ENCODE results near the gene NKAIN4.

DNA sequence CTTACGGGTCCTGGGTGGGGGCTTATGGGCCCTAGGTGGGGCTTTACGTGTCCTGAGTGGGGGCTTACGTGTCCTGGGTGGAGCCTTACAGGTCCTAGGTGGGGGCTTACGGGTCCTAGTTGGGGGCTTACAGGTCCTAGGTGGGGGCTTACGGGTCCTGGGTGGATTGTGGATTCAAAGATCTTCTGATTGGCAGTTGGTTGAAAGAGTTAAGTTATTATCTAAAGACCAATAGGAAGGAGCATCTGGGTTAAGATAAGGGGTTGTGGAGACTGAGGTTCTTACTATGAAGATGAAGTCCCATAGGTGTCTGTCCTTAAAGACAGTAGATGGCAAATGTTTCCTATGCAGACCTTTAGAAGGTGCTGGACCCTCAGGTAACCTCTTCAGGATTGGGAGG, 27.0 kb downstream of the NKAIN4 start:
- TF ChIP-seq FOXM1 (IDR thresholded peaks at IDR 0.05; ENCODE audit: borderline replicate concordance, low read depth) (no peak), NFIC (IDR thresholded peaks at IDR 0.05) (no peak), EGR1 (IDR thresholded peaks at IDR 0.05) (no peak), CEBPB (IDR thresholded peaks at IDR 0.05) (no peak), REST (IDR thresholded peaks at IDR 0.05; ENCODE audit: low read depth) (no peak)
- TF ChIP-seq, protein P1, sequence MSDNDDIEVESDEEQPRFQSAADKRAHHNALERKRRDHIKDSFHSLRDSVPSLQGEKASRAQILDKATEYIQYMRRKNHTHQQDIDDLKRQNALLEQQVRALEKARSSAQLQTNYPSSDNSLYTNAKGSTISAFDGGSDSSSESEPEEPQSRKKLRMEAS (IDR thresholded peaks at IDR 0.05) = no peak
